ENCODE measurements around the gene EHMT1.

Gene EHMT1

GRCh38 chr9:137618105-137619067, at the start of gene EHMT1:
TSS of gene EHMT1 (plus strand) at chr9:137619005. CDS start at chr9:137619029, 24 bp downstream.
- peak; percentile 38 for DNase-seq

- DNase-seq, result no peak
These were observed 49.1 kb upstream of the EHMT1 start for GRCh38 chr9:137569609-137570203.

GRCh38 chr9:137570566-137570965, 48.2 kb upstream of the EHMT1 start:
- no peak for DNase-seq

GRCh38 chr9:137574192-137574591, 44.6 kb upstream of the EHMT1 start:
- no peak for DNase-seq

- no peak for DNase-seq
These were observed 43.5 kb upstream of the EHMT1 start for GRCh38 chr9:137575364-137575715.

- DNase-seq, result no peak
These were observed 42.9 kb upstream of the EHMT1 start for GRCh38 chr9:137575716-137576411.

- peak; percentile 61 for DNase-seq
These were observed 40.1 kb upstream of the EHMT1 start, which contains the start of gene DPH7 for GRCh38 chr9:137578518-137579258. TSS of gene DPH7 (minus strand) at chr9:137578925. CDS start at chr9:137578777, 148 bp downstream.

GRCh38 chr9:137579259-137579604, 39.6 kb upstream of the EHMT1 start:
- DNase-seq, result no peak

- no peak for DNase-seq
These were observed 38.4 kb upstream of the EHMT1 start for GRCh38 chr9:137580209-137580953.

- DNase-seq, result no peak
These were observed 37.9 kb upstream of the EHMT1 start for GRCh38 chr9:137580954-137581322.

GRCh38 chr9:137581361-137582285, 37.2 kb upstream of the EHMT1 start:
- no peak for DNase-seq

- no peak for DNase-seq
These were observed 36.4 kb upstream of the EHMT1 start for GRCh38 chr9:137582286-137582860.

- DNase-seq, result no peak
These were observed 35.5 kb upstream of the EHMT1 start for GRCh38 chr9:137583347-137583746.

GRCh38 chr9:137583957-137584356, 34.8 kb upstream of the EHMT1 start:
- no peak for DNase-seq

- DNase-seq, result no peak
These were observed 32.0 kb upstream of the EHMT1 start for GRCh38 chr9:137586854-137587253.

GRCh38 chr9:137588311-137588710, 30.5 kb upstream of the EHMT1 start:
- DNase-seq, result no peak

GRCh38 chr9:137588891-137589290, 29.9 kb upstream of the EHMT1 start:
- no peak for DNase-seq

GRCh38 chr9:137589441-137590122, 29.2 kb upstream of the EHMT1 start:
- DNase-seq, result no peak

- no peak for DNase-seq
These were observed 28.7 kb upstream of the EHMT1 start for GRCh38 chr9:137590123-137590468.
